NK-92 (cell line): Measurements from ENCODE around the gene IRGM.
"Not testable (repeated sequence)": the region's sequence is repeated elsewhere in the genome, so short reads cannot be mapped to it uniquely, and the experiment has no call there.

Experiments used
- DNase-seq: peaks from one replicate; lab custom pipeline; 2025; ENCODE audit not compliant: unreplicated experiment; lab: John Stamatoyannopoulos, UW

Gene IRGM, protein sequence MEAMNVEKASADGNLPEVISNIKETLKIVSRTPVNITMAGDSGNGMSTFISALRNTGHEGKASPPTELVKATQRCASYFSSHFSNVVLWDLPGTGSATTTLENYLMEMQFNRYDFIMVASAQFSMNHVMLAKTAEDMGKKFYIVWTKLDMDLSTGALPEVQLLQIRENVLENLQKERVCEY

DNA sequence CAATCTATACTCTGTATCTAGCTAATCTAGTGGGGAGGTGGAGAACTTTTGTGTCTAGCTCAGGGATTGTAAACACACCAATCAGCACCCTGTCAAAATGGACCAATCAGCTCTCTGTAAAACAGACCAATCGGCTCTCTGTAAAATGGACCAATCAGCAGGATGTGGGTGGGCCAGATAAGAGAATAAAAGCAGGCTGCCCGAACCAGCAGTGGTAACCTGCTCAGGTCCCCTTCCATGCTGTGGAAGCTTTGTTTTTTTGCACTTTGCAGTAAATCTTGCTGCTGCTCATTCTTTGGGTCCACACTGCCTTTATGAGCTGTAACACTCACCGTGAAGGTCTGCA lies at the start of gene IRGM:
Gene IRGM, plus strand, starts transcription at position 214 of the 346 bp plus-strand sequence. CDS start 1,603 bp downstream, outside the sequence.
- DNase-seq = not testable (repeated sequence)

DNA sequence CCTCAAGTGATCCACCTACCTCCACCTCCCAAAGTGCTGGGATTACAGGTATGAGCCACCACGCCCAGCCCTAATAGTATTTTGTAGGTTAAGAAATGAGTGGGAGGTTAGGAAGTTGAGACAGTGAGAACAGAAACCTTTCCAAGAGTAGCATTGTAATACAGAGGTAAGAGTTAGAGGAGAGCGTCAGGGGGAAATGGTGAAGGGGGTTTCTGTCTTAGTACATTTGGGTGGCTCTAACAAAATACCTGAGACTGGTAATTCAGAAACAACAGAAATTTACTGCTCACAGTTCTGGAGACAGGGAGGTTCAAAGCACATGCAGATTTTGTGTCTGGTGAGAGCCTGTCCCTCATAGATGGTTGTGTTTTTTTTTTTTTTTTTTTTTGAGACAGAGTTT lies 48.9 kb upstream of the IRGM start:
- DNase-seq = no peak

DNA sequence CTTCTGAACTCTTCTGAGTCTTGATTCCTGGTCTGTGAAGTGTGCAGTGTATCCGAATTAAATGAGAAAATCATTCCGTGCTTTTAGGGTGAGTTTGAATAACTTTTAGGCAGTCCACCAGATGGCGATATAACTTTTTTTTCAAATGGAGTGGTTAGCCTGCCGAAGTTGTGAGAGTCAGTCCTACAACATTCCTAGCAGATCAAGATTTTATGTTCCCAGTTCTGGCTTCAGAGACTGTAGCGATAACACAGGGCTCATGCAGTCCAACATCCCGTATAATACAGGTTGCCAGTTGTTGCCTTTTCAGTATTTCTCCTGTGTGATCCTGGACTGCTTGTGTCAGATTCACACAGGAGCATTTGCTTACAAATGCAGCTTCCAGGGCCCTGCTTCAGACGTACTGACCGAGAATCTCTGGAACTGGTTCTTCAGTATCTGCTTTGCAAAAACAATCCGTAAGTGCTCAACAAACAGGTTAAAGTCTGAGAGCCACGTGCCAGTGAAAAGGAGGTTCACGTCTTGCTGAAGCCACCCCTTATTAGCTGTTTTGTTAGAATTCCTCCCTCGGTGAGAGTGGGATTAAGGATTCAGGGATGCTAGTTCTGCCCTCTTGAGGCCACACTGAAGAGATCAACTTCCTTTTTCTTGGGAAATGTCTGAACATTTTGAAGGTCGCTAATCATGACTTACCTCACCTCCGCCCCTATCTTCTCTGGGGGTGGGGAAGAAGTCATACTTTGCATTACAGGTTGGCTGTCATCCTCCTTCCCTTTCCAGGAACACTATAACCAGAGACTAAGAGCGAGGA lies 45.0 kb upstream of the IRGM start:
- DNase-seq = no peak

DNA sequence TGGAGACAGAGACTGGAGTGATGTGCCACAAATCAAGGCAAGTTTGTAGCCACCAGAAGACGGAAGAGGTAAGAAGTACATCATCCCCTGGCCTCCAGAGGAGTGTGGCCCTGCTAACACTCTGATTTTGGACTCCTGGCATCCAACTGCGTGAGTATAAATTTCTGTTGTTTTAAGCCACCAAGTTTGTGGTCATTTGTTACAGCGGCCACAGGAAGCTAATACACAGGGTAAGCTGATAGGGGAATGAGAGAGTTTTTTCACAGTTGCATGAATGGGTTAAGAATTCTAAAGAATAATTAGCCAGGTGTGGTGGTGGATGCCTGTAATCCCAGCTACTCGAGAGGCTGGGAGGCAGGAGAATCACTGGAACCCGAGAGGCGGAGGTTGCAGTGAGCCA lies 41.9 kb upstream of the IRGM start:
- no peak for DNase-seq

DNA sequence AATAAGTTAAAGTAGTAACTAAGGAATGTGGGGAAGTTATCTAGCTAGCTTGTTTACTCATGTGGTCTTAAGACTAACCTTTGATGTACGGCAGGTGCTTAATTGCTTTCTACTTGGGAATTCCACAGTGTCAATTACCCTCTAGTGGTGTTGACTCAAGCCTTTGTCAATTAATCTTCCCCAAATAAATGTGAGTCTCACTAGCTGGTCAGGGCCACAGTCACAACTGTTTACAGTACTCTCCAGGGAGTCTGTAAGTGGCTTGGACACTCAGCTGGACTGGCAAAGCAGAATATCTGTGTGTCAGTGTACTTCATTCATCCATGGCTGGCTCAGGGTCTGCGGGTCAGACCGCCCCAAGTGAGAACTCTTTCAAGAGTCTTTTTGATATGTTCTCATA lies 37.0 kb upstream of the IRGM start:
- DNase-seq = no peak

DNA sequence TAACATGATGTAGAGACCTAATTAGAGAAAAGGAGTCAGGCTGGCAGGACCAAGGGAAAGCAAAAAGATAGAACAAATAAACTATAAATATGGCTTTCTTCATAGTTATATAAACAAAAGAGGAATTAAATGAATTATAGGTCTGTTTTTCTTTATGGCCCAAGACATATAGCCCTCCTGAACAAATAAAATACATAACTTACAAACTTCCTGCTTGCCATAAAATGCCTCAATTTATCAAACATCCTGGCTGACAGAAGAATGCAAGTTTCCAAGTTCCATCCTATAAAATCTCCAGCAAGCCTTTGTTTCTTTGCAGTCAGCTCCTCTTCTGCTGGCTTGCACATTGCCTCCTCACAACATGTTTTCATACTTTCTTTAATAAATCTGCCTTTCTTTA lies 31.3 kb upstream of the IRGM start:
- no peak for DNase-seq

DNA sequence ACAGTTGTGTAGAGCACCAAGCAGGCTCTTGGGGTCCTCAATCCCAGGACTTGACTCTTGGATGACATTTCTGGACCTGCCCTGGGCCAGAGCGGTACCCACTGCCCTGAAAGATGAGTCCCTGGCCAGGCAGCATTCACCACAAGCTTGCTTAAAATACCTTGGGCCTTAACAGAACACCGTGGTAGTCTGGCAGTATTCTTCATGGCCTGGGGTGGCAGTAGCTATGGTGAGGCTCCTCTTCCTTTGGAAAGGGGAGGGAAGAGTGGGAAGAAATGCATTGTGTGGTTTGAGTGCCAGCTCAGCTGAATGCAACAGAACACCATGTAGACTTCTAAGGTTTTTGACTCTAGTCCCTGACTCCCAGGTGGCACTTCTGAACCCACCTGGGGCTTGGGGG lies 29.4 kb upstream of the IRGM start:
- no peak for DNase-seq

DNA sequence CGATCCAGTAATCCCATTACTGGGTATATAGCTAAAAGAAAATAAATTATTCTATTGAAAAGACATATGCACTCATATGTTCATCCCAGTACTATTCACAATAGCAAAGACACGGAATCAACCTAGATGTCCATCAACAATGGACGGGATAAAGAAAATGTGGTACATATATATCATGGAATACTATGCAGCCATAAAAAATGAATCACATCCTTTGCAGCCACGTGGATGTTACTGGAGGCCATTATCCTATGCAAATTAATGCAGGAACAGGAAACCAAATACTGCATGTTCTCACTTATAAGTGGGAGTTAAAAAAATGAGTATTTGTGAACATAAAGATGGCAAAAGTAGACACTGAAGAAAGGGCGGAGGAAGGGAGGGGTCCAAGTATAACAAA lies 16.6 kb upstream of the IRGM start:
- DNase-seq = no peak

DNA sequence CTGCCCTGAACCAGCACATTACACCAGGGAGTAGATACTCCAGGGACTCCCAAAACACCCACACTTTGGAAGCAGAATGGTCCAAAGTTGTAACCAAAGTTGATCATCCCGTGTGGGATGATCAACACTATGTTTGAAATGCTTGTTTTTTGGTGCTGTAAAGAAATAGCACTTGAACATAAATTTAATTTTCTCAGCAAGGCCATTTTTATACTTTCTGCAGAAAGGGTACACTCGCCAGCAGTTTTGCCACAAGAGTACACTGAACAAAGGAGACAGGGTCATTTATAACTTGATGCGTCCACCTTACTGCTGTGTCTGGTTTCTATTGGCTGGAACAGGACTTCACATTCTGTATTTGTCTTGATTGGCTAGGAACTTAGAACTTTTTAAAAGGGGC lies 14.5 kb upstream of the IRGM start:
- not testable (repeated sequence) for DNase-seq

DNA sequence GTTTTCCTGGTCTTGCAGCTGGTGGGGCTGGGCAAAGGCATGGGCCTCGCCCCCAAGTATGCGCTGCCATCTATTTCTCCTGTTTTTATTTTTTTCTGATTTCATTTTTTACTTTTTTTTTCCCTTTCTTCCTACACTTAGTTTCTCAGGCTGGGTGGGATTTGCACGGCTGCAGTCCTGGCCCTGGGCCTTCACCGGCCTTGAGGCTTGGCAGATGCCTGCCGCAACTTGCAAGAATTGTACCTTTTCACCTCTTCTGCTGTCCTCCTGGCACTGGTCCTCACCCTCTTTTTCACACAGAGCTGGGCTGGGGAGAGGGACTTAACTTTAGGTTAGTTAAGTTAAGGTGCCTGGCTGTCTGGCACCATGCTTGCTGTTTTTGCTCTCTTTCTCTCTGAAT lies 10.3 kb upstream of the IRGM start:
- DNase-seq = no peak

DNA sequence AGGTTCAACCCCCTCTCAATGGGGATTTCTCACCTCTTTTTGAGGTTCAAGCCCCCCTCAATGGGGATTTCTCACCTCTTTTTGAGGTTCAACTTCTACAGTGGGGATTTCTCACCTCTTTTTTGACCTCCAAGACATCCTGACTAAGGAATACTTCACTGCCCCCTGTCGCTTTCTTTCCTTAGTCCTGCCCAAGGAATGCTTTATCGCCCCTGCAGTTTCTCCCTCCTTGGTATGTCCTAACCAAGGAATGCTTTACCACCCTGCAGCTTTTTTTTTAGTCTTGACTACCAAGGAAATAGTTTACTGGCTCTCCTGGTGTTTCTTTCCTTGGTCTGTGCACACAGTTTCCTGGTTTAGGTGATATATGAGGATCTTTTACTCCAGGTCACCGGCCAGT lies 9.6 kb upstream of the IRGM start:
- DNase-seq = no peak

DNA sequence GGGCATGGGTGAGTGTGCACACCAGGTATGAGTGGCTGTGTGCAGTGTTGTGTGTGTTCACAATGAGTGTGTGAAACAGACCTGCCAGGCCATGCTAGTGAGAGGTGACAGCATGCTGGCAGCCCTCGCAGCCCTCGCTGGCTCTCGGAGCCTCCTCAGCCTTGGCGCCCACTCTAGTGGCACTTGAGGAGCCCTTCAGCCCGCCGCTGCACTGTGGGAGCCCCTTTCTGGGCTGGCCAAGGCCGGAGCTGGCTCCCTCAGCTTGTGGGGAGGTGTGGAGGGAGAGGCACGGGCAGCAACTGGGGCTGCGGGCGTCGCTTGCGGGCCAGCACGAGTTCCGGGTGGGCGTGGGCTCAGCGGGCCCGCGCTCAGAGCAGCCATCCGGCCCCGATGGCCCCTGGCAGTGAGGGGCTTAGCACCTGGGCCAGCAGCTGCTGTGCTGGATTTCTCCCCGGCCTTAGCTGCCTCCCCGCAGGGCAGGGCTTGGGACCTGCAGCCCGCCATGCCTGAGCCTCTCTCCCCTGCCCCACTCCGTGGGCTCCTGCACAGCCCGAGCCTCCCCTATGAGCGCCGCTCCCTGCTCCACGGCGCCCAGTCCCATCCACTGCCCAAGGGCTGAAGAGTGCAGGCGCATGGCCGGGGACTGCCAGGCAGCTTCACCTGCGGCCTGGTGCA lies 999 bp upstream of the IRGM start:
- not testable (repeated sequence) for DNase-seq

DNA sequence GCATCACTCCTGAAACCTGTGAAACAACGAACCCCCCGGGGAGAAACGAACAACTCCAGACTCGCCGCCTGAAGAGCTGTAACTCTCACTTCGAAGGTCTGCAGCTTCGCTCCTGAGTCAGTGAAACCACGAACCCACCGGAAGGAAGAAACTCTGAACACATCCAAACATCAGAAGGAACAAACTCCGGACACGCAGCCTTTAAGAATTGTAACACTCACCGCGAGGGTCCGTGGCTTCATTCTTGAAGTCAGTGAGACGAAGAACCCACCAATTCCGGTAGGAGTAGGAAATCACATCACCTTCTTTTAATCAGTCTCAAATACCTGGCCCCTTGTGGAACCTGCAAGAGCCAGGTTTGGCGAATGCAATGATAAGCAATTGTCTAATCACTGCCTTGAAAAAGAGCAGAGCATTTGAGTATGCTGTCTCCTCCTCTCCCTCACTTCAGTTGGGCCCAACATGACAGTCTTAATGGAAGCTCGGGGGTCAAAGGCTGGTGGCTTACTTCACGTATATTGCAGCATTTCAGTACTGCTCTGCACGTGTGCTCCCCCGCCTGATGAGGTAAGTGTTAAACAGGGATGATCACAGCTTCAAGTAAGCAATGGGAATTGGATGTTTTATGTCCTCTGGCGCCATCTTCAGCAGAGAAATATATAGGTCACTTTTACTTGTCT lies 473 bp downstream of the IRGM start:
- no peak for DNase-seq

DNA sequence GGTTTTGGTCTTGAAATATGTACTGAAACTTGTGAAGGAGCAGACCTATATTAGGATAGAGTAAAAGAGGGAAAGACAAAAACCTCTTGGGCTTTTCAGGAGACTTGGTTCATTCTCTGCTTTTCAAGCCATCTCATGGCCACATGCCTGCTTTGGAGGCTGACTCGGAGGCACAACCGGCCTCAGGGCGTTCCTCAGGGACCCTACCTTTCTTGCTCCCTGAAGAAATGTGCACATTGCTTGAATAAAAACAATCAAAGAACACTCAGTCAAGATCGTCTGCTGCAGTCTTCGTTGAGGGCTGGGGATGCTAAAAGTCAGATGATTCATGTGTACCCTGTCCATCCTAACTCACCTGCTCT lies 994 bp downstream of the IRGM start:
- DNase-seq = no peak

DNA sequence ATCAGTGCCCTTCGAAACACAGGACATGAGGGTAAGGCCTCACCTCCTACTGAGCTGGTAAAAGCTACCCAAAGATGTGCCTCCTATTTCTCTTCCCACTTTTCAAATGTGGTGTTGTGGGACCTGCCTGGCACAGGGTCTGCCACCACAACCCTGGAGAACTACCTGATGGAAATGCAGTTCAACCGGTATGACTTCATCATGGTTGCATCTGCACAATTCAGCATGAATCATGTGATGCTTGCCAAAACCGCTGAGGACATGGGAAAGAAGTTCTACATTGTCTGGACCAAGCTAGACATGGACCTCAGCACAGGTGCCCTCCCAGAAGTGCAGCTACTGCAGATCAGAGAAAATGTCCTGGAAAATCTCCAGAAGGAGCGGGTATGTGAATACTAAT lies 1.9 kb downstream of the IRGM start:
- DNase-seq = no peak

DNA sequence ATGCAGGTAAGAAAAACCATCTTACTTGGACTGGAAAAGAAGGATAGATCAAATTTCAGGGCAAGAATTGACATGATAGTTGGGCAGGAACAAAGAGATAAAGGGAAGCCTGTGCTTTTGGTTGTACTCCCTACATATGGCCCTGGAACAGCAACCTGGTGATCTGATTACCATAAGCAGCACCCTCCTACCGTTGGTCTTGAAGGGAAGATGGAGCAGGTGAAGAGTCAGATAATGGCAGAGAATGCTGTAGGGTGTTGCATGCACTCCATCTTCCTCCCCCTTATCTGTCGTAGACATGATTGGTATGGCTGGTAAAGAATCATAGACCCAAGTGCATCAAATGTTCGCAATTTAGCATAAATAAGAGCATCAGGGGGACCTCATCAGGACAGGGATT lies 4.7 kb downstream of the IRGM start:
- DNase-seq = no peak

DNA sequence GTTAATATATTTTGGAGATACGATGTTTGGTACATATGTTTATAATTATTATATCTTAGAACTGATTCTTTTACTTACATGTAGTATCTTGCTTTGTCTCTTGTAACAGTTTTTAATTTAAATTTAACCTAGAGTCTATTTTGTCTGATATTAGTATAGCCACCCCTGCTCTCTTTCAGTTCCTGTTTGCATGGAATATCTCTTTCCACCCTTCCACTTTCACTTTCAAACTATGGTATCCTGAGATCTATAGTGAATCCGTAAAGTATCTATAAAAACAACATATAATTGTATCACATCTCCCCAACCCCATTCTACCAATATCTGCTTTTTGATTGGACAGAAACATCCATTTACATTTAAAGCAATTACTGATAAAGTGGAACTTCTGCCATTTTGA lies 7.2 kb downstream of the IRGM start:
- DNase-seq = no peak

DNA sequence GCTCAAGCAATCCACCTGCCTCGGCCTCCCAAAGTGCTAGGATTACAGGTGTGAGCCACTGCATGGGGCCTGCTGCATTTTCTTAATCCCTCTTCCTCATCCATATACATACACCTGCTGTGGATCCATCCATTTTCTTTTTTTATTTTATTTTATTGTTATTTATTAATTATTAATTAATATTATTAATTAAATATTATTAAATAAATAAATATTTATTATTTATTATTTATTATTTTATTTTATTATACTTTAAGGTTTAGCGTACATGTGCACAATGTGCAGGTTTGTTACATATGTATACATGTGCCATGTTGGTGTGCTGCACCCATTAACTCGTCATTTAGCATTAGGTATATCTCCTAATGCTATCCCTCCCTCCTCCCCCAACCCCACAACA lies 10.4 kb downstream of the IRGM start:
- not testable (repeated sequence) for DNase-seq

DNA sequence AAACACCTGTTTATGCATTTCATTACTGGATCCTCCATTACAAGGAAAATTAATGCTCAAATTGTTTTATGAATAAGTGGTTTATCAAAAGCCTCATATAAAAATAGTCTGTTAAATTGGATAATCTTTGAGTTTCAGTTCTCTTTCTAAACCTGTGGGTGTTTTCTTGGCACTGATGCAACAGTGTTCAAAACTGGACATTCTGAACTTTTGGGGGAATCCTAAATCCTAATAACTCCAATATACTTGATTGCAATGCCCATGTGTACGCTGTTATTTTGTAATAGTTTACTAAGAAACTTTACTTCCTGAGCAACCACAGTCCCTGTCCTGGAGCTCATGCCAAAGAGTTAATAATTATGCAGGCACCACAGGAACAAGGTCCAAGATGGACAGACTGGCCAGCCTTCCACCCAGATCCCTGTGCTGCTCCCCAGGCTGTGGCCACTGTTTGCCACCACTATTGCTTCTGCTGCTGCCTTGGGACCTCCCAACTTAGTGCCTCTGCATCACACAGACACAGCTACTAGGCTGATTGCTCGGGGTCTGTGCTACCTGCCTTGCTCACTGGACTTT lies 14.0 kb downstream of the IRGM start:
- no peak for DNase-seq

DNA sequence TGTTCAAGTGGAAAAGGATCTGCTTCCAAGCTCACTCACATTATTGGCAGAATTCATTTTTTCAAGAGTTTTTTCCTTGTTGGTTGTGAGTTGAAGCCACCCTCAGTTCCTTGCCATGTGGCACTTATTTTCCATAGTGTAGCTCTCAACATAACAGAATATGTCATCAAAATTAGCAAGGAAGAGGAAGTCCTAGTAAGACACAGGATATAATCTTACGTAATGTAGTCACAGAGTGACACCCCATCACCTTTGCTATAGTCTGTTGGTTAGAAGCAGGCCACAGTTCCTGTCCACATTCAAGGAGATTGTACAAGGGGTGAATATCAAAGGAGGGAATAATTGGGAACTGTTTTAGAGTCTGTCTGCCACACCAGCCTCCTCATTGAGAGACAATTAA lies 15.7 kb downstream of the IRGM start:
- no peak for DNase-seq

DNA sequence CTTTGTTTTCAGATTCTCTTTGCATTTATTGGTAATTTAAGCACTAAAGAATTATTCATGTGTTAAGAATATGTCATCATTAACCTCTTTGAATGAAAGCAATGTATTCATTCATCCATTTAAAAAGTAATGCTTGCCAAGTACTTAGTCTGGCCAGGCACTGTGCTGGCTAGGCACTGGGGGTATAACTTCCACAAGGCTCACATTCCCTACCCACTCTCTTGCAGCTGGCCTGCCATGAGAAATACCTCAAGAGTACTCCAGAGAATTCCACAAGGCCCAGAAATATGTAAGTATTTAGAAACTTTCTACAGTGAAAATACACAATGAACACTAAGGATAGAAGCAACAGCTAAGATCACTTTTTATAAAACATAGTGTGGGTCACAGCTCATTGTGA lies 33.0 kb downstream of the IRGM start:
- no peak for DNase-seq
